Stimulated activated CD8-positive, alpha-beta memory T cell treated with anti-CD3 and anti-CD28 coated beads, Interleukin-12 subunit alpha, Interleukin-12 subunit beta, amount 100 ng/mL, for 1 hour (primary cell): ENCODE data around the gene SYT6.

Source experiments
- DNase-seq: peaks from one replicate; pipeline ENCODE4 v3.0.0-alpha.2; 2020; ENCODE audit warnings: low read depth

The SYT6 gene

DNA sequence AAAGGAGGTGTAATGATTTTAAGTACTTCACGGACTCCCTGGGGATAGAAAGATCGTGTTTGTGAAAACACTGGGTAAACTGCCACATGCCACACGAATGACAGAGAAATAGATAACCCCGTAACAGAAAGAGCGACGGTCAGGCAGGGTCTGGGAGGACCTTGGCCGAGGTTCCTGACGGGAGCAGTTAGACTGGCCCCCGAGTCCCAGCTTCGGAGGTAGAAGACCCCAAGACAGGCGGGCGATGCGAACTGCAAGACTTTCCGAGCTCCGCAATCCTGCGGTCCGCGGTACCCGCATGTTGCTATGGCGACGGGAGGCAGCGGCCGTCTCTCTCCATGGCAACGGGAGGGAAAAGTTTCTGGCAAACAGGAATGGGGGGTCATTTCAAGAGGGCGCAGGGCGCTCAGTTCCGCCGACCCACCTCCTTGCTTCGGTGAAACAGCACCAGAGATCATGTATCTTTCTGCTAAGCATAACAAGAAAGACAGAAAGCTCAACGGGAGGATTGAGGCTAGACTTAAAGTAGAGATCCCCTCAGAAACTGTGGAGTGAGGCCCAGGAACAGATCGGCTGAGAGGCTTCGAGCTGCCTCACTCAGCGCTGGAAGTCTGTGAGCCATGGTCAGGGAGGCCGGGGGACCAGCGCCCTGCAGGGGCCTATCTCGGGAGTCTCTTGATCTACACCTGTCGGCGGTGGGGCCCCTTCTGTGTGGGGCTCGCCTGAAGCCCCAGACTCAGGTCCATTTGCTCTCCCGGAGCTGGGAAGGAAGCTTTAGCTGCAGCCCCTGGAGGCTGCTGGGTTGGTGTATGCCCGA lies 685 bp upstream of the SYT6 start:
- no peak for DNase-seq

DNA sequence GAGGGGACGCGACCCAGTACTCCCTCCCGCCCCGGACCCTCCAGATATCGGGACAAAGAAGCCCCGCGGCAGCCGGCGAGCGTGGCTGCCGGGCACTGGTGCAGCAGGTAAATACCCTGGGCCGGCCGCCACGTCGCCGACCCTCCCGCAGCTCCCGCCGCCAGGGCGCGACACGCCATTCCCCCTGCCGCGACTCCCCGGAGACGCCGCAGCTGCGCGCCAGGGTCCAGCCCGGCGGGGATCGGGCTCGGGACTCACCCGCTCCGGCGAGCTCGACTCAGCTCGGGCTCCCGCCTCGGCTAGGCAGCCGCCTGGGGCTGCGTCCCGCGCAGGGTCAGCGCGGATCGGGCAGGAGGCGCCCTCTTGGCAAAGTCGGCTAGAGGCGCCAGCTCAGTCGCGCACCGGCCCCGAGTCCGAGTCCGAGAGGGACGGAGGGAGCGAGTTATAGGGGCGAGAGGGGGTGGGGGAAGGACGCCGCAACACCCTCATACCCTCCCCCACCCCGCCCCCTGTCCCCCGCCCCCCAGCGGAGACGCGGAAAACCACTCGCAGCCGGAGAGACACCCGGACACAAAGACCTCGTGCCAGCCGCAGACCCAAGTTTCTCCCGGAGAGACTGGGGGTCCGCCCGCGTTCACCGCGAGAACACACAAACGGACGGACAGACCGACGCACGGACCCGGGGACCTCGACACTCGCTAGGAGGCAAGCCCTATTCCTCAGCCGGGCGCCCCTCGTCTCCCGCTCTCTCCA lies 985 bp downstream of the SYT6 start:
- DNase-seq: no peak

GRCh38 chr1:114152089-114152507 lies 1.6 kb downstream of the SYT6 start:
- DNase-seq: no peak

- no peak for DNase-seq
These were observed 3.7 kb downstream of the SYT6 start for GRCh38 chr1:114150016-114150415.

GRCh38 chr1:114149211-114149610 lies 4.5 kb downstream of the SYT6 start:
- DNase-seq: no peak

GRCh38 chr1:114145504-114146151 lies 8.0 kb downstream of the SYT6 start:
- DNase-seq: no peak

GRCh38 chr1:114144016-114144415 lies 9.7 kb downstream of the SYT6 start:
- no peak for DNase-seq

- DNase-seq: no peak
These were observed 14.1 kb downstream of the SYT6 start for GRCh38 chr1:114139540-114139939.

DNA sequence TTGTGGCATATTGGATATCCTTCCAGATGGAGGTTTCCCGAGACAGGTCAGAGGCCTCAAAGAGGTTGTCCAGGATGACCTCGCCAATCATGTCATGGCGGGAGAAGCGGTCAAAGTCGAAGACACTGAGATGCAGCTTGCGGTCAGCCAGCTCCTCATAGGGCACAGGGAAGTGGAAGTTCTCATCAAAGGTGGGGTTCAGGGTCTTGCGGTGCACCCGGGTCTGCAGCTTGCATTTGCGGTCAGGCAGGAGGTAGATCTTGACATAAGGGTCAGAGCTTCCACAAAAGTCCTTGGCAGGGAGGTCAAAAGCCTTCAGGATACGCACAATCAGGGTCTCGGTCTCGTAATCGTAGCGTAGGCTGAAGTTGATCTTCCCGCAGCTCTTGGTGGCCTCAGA lies 16.2 kb downstream of the SYT6 start:
- no peak for DNase-seq

GRCh38 chr1:114135786-114136185 lies 17.9 kb downstream of the SYT6 start:
- DNase-seq: no peak

DNA sequence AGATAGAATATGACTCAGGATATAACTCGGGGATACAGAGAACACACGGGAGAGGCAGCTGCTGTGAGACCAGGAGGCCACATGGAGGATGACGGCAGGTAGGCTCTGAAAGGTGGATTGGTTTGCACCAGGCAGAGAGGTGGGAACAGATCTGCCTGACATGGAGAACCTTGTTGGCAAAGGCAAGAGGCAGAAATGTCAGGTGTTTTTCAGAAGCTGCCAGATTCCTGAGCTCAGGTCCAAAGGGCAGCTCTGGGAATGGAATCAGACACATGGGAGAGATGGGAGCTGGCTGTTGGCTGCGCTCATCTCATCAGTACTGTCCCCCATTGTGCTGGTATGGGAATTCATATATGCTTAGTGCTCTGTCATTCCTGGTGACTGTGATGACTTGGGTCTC lies 19.2 kb downstream of the SYT6 start:
- no peak for DNase-seq

GRCh38 chr1:114133129-114133528 lies 20.5 kb downstream of the SYT6 start:
- no peak for DNase-seq

GRCh38 chr1:114131526-114132220 lies 22.0 kb downstream of the SYT6 start:
- DNase-seq: no peak

DNA sequence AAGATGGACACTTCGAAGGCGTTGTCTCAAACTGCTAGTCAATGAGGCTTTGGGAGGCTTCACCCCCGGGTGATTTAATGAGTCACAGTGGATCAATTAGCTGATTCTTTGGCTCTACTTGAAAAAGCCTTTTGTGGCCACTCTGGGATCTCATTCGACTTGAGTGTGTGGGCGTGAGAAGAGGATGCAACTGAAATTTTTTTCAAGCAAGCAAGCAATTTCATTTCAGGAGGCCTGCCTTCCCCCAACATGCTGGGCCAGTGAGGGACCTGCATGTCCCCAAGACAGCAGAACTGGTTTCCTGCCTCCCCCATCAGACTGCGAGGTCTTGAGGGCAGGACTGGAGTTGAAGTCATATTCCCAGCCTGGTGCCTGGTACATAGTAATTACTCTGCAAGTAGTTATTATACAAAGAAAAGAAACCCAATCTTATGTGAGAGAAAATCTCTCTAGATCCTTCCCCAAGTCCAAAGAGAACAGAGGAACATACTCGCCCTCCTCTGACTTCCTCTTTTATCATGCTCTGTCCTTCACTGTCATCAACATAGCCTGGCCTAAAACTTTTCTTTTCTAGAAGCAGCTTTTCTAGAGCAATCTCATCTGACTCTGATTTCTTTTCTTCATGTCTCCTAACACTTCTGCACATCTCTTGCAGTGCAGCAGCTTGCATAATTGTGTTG lies 22.7 kb downstream of the SYT6 start:
- no peak for DNase-seq

GRCh38 chr1:114130213-114130612 lies 23.5 kb downstream of the SYT6 start:
- no peak for DNase-seq

DNA sequence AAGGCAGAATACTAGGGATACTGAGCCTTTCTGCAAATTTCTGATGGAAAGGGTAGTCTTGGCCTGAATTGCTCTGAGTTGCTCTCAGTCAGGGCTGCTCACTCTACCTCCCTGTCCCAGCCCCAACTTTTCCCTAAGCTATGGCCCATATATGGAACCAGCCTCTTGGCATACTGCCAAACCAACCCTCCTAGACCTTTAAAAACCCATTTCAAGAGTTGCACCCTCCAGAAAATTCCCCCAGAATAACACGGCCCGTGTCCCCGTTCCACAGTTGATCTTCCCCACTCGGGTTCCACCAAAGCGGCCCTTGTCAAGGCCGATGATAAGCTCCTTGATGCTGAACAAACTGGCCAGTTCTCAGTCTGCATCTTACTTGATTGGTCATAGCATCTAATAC lies 25.4 kb downstream of the SYT6 start:
- DNase-seq: no peak

- DNase-seq: no peak
These were observed 27.2 kb downstream of the SYT6 start for GRCh38 chr1:114126261-114127095.

GRCh38 chr1:114124644-114125043 lies 29.0 kb downstream of the SYT6 start:
- no peak for DNase-seq

- no peak for DNase-seq
These were observed 30.6 kb downstream of the SYT6 start for GRCh38 chr1:114122941-114123618.

DNA sequence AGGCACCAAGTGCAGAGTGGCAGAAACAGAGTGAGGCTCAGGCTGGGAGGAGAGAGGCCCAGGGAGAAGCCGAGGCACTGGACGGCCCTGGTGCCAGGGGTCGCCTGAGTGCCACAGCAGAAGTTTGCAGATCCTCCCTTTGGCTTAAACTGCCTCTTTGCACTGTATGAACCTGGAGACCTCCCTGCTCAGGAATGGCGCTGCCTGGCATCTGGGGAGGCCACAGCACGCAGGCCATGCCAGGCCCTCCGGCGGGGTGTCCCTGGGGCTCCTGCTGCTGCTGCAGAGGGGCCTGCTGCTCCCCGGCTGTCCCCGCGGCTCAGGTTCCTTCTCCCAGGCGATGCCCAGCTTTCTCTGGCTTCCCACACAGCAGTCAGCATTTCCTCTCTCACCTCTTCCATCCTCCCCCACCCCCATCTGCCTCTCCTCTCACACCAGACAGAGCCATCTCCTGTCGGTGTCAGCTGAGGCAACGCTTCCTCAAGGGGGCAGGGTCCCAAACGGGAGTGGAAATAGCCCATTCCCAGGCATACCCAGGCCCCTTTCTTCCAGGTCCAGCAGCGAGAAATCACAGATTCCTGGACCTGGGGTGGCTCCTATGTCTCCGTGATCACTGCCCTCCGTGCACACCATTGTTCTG lies 35.2 kb downstream of the SYT6 start:
- no peak for DNase-seq
